Mesendoderm (in vitro differentiated cells): ENCODE data around the gene UPK3BL2.
"Not testable (repeated sequence)": the region's sequence is repeated elsewhere in the genome, so short reads cannot be mapped to it uniquely, and the experiment has no call there.

Experiments used
- DNase-seq: peaks from one replicate; pipeline ENCODE4 v3.0.0; 2013
- H2AK5ac ChIP-seq: 2 replicates; pipeline ENCODE4 v1.6.1; 2013; ENCODE audit warnings: low read length, inconsistent platforms
- H2BK120ac ChIP-seq: 2 replicates; pipeline ENCODE4 v1.6.1; 2013; ENCODE audit warnings: low read depth, mild to moderate bottlenecking, low read length, moderate library complexity, mixed read lengths
- H2BK15ac ChIP-seq: replicated peaks from 2 replicates; pipeline ENCODE4 v1.6.1; 2013; ENCODE audit warnings: low read depth, mild to moderate bottlenecking, moderate library complexity
- H2BK5ac ChIP-seq: 2 replicates; pipeline ENCODE4 v1.6.1; 2013; ENCODE audit warnings: low read length, inconsistent platforms
- H3K18ac ChIP-seq: 2 replicates; pipeline ENCODE4 v1.6.1; 2013; ENCODE audit warnings: mild to moderate bottlenecking, low read length, mixed read lengths
- H3K23ac ChIP-seq: one replicate; pipeline ENCODE4 v1.6.1; 2013; ENCODE audit warnings: low read length
- H3K27ac ChIP-seq: 2 replicates; pipeline ENCODE4 v1.5.1; 2013; ENCODE audit warnings: low read depth, mild to moderate bottlenecking, inconsistent platforms, low read length, moderate library complexity
- H3K27me3 ChIP-seq: 2 replicates; pipeline ENCODE4 v1.6.1; 2013; ENCODE audit warnings: low read length, control low read depth, mild to moderate bottlenecking, inconsistent platforms; ENCODE audit not compliant: insufficient read depth, poor library complexity
- H3K36me3 ChIP-seq: 2 replicates; pipeline ENCODE4 v1.6.1; 2013; ENCODE audit warnings: low read length, inconsistent platforms; ENCODE audit not compliant: control insufficient read depth, insufficient read depth
- H3K4ac ChIP-seq: one replicate; pipeline ENCODE4 v1.6.1; 2013; ENCODE audit warnings: low read depth, mild to moderate bottlenecking, low read length, moderate library complexity
- H3K4me1 ChIP-seq: 2 replicates; pipeline ENCODE4 v1.6.1; 2013; ENCODE audit warnings: low read depth, low read length, inconsistent platforms; ENCODE audit not compliant: control insufficient read depth
- H3K4me2 ChIP-seq: 2 replicates; pipeline ENCODE4 v1.6.1; 2013; ENCODE audit warnings: low read length
- H3K4me3 ChIP-seq: 2 replicates; pipeline ENCODE4 v1.5.1; 2013; ENCODE audit warnings: mild to moderate bottlenecking, low read length
- H3K56ac ChIP-seq: one replicate; pipeline ENCODE4 v1.6.1; 2013; ENCODE audit warnings: low read length
- H3K79me1 ChIP-seq: 2 replicates; pipeline ENCODE4 v1.6.1; 2013; ENCODE audit warnings: low read length, inconsistent platforms
- H3K79me2 ChIP-seq: 2 replicates; pipeline ENCODE4 v1.6.1; 2013; ENCODE audit warnings: mild to moderate bottlenecking, low read length; ENCODE audit not compliant: control insufficient read depth, insufficient read depth
- H3K9ac ChIP-seq: 2 replicates; pipeline ENCODE4 v1.6.1; 2013; ENCODE audit warnings: low read length, inconsistent platforms
- H4K5ac ChIP-seq: one replicate; pipeline ENCODE4 v1.6.1; 2013; ENCODE audit warnings: low read length
- H4K8ac ChIP-seq: one replicate; pipeline ENCODE4 v1.6.1; 2013; ENCODE audit warnings: low read depth, mild to moderate bottlenecking, control low read depth, low read length, moderate library complexity
- WGBS: extraction: QIAGEN DNeasy Blood & Tissue Kit; methylation state at CpG from one replicate; pipeline ENCODE4 v1.1.7; 2013; ENCODE audit warnings: low lambda C conversion rate, missing lambda C conversion rate; ENCODE audit not compliant: insufficient coverage; ENCODE audit errors: extremely low coverage; 5-methylcytosine and 5-hydroxymethylcytosine counted together

The UPK3BL2 gene

DNA sequence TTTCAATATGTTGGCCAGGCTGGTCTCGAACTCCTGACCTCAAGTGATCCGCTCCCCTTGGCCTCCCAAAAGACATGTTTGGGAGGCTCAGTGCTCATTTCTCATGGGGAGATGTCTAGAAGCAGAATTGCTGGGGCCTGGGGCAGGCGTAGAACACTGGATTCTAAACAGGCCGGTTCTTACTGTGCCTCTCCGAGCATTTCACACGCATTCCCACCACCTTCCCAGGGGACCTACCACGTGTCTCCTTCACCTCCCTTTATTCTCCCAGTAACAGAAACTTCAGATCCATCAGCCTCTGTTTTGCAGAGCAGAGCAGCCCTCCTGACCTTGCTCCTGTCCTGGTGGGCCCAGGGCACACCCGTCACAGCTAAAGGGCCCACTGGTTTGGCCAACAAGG lies 16.3 kb downstream of the UPK3BL2 start:
- not testable (repeated sequence) for H4K5ac ChIP-seq, H3K27ac ChIP-seq, H3K9ac ChIP-seq, H3K79me2 ChIP-seq, H3K23ac ChIP-seq, H2BK15ac ChIP-seq, H3K79me1 ChIP-seq, H3K4me2 ChIP-seq, H3K27me3 ChIP-seq, H2BK5ac ChIP-seq, H3K56ac ChIP-seq, H3K4ac ChIP-seq, DNase-seq, H3K36me3 ChIP-seq, H3K4me3 ChIP-seq, H4K8ac ChIP-seq, H3K4me1 ChIP-seq, H2BK120ac ChIP-seq, H2AK5ac ChIP-seq, H3K18ac ChIP-seq
- WGBS: no CpG with 5 or more reads among the region's 8 CpGs

- not testable (repeated sequence) for H3K79me2 ChIP-seq, H2BK5ac ChIP-seq, H3K27me3 ChIP-seq, H3K9ac ChIP-seq, H3K79me1 ChIP-seq, H3K36me3 ChIP-seq, H3K4me3 ChIP-seq, H4K5ac ChIP-seq, H3K4me1 ChIP-seq, H3K18ac ChIP-seq, H3K23ac ChIP-seq, H3K4me2 ChIP-seq, H3K4ac ChIP-seq, H4K8ac ChIP-seq, H3K27ac ChIP-seq, H2AK5ac ChIP-seq, H2BK120ac ChIP-seq, DNase-seq, H2BK15ac ChIP-seq, H3K56ac ChIP-seq
- WGBS: no CpG with 5 or more reads among the region's 2 CpGs
Observed at GRCh38 chr7:102524803-102525202, 18.7 kb downstream of the UPK3BL2 start.

- not testable (repeated sequence) for H2BK120ac ChIP-seq, H2BK15ac ChIP-seq, H2BK5ac ChIP-seq, H3K56ac ChIP-seq, H2AK5ac ChIP-seq, H3K4me1 ChIP-seq, H4K8ac ChIP-seq, H3K4ac ChIP-seq, H3K36me3 ChIP-seq, H3K18ac ChIP-seq, H3K9ac ChIP-seq, H4K5ac ChIP-seq, H3K4me2 ChIP-seq, H3K27ac ChIP-seq, H3K23ac ChIP-seq, H3K4me3 ChIP-seq, H3K79me2 ChIP-seq, H3K79me1 ChIP-seq, H3K27me3 ChIP-seq
- peak; percentile 9 for DNase-seq
- WGBS: no CpG with 5 or more reads among the region's 5 CpGs
Observed at GRCh38 chr7:102520797-102521196, 22.7 kb downstream of the UPK3BL2 start.

DNA sequence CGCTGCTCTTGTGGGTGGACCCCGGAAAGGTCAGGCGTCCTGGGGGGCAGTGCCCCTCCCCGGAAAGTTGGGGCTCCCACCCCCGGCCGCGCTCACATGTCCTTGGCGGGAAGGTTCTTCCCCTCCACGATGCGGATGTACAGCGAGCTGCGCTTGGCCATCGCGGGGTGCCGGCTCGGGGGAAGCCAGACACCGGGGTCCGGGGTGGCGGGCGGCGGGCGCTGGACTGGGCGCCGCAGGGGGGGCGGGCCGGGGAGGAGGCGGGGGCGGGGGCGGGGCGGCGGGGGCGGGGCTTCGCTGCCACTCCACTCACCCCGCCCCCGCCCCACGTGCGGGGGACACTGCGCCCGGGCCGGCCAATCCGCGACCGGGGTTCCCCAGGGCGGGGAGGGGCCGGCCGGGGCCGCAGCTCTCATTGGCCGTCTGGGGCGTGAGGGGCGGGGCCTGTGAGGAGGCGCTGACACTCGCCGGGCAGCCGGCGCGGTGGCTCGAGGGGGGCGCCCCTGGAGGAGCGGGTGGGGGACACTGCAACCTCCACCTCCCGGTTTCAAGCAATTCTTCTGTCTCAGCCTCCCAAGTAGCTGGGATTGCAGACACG lies 25.8 kb downstream of the UPK3BL2 start, which contains the start of gene RASA4B:
Gene RASA4B (minus strand): TSS at position 228 of the 598 bp plus-strand sequence. CDS start 67 bp downstream, at position 161.
- H2BK120ac ChIP-seq, H2BK5ac ChIP-seq, H3K27ac ChIP-seq, H3K27me3 ChIP-seq, H3K4me2 ChIP-seq, H3K23ac ChIP-seq, DNase-seq, H4K5ac ChIP-seq, H3K79me2 ChIP-seq, H2AK5ac ChIP-seq, H3K56ac ChIP-seq, H3K79me1 ChIP-seq, H3K18ac ChIP-seq, H3K9ac ChIP-seq, H3K36me3 ChIP-seq, H3K4ac ChIP-seq, H3K4me1 ChIP-seq, H4K8ac ChIP-seq, H2BK15ac ChIP-seq, H3K4me3 ChIP-seq: not testable (repeated sequence)
- WGBS: no CpG with 5 or more reads among the region's 61 CpGs

GRCh38 chr7:102516951-102517350 lies 26.5 kb downstream of the UPK3BL2 start:
- H3K4me1 ChIP-seq, H3K79me2 ChIP-seq, H3K4me2 ChIP-seq, H2AK5ac ChIP-seq, H3K27ac ChIP-seq, H3K18ac ChIP-seq, H2BK15ac ChIP-seq, H4K5ac ChIP-seq, H3K27me3 ChIP-seq, H3K56ac ChIP-seq, H4K8ac ChIP-seq, H3K23ac ChIP-seq, DNase-seq, H3K4ac ChIP-seq, H2BK5ac ChIP-seq, H3K4me3 ChIP-seq, H2BK120ac ChIP-seq, H3K9ac ChIP-seq, H3K79me1 ChIP-seq, H3K36me3 ChIP-seq: not testable (repeated sequence)
- no CpG with 5 or more reads among the region's 10 CpGs for WGBS

DNA sequence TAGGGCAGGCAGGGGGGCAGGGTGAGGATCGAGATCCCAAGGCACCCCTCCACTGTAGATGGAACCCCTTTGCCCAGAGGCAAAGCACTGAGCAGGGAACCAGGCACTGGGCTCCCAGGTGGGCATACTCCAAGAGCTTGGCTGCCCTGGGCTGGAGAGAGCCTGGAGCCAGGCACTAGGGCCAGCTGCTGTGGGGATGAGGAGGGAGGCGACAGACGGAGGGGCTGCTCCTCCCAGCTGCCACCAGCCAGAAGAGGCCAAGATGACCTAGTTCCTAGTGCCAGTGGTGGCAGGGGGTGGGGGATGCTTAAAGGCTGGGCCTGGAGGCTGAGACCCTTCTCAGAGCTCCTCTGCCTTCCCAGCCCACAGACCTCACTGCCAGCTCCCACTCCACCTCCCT lies 27.6 kb downstream of the UPK3BL2 start:
- H3K23ac ChIP-seq, H3K56ac ChIP-seq, H4K5ac ChIP-seq, H3K27me3 ChIP-seq, H3K27ac ChIP-seq, H3K4me1 ChIP-seq, H3K79me2 ChIP-seq, H3K4ac ChIP-seq, H2AK5ac ChIP-seq, H3K4me2 ChIP-seq, H3K79me1 ChIP-seq, H3K4me3 ChIP-seq, H3K36me3 ChIP-seq, H3K18ac ChIP-seq, DNase-seq, H2BK15ac ChIP-seq, H2BK120ac ChIP-seq, H2BK5ac ChIP-seq, H3K9ac ChIP-seq, H4K8ac ChIP-seq: not testable (repeated sequence)
- WGBS: no CpG with 5 or more reads among the region's 3 CpGs
